Activated T-cell treated with anti-CD3 and anti-CD28 coated beads for 24 hours (primary cell): ENCODE data around the gene MORN4.

Source experiments
- DNase-seq: peaks from one replicate; pipeline ENCODE4 v3.0.0-alpha.2; 2020; ENCODE audit warnings: low read depth

MORN4 gene

DNA sequence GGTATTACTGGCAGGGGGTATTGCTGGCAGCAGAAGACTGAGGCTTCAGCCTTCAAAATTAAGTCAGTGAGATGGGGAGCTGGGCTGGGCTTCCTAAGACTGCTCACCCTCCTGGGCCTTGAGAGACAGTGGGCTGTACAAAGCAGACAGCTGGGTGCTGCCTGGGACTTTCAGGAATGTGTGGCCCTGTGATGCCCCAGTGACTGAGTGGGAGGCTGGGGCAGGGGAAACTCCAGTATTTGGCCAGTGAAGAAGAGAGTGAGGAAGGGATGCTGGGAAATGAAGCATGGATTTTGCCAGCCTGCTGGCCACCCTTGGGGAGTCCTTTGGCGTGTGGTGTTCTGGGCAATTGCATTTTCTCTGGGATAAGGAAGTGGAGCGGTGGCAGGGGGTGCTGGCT, 60.3 kb downstream of the MORN4 start:
- no peak for DNase-seq

- DNase-seq: peak; percentile 20
Observed at GRCh38 chr10:97572214-97572989, 60.9 kb downstream of the MORN4 start, which contains the start of gene ANKRD2. TSS of gene ANKRD2 (plus strand) at chr10:97572779. CDS start at chr10:97572789, 10 bp downstream.

DNA sequence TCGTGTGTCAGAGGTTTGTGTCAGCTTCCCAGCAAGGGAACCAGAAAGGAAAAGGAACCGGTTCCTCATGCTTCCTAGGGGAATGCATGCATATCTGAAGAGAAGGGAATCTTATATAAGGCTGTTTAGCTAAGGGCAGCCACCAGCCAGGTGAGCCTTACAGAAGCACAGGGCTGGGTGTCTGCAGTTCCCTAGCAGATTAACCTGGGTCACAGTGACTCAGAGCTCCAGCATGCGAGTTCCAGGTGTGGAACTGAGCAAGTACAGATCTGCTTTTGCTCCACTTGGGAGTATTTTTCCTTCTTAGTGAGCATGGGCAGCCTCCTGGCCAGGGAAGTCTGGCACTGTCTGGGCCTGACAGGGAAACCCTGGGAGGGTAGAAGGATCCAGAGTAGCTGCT, 61.7 kb downstream of the MORN4 start:
- DNase-seq: no peak

DNA sequence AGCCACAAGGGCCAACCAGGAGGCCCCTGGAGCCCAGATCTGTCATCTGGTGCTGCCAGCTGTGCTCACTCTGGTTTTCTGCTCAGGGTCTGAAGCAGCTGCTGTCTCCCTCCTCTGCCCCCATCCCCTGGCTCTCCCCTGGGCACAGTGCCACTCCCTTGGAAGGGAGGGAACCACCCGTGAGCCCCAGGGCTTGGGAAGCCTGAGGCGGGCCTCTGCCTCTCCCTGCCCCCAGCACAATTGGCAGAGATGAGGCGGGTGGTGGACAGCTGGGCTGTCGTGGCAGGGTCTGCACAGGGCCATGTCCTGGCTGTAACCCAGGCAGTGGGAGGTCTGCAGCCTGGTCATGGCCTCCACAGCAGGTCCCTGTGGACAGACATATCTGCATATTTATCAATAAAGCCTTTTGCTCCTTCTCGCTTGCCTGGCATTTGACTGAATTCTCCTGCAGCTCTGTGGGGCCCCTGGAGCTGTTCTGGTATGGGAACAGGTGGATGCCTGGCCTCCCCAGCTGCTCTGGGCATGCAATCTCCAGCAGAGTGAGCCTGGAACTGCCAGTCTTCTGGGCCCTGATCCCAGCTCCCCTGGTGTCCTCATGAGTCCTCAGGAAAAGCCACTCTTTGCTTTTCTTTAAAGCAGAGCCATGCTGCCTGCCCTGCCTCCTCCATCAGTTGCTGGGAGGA, 62.4 kb downstream of the MORN4 start:
- no peak for DNase-seq

GRCh38 chr10:97570146-97570788, 63.0 kb downstream of the MORN4 start:
- DNase-seq: no peak

DNA sequence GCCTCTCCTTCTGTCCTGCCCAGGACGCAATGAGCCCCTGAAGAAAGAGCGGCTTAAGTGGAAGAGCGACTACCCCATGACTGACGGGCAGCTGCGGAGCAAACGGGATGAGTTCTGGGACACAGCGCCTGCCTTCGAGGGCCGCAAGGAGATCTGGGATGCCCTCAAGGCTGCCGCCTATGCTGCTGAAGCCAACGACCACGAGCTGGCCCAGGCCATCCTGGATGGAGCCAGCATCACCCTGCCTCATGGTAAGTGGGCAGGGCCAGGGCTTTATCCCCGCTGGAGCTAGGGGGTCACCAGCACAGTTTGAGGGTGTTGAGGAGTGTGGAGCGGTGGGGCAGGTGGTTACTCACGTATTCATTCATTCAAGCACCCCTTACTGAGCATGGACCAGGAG, 65.4 kb downstream of the MORN4 start:
- no peak for DNase-seq

DNA sequence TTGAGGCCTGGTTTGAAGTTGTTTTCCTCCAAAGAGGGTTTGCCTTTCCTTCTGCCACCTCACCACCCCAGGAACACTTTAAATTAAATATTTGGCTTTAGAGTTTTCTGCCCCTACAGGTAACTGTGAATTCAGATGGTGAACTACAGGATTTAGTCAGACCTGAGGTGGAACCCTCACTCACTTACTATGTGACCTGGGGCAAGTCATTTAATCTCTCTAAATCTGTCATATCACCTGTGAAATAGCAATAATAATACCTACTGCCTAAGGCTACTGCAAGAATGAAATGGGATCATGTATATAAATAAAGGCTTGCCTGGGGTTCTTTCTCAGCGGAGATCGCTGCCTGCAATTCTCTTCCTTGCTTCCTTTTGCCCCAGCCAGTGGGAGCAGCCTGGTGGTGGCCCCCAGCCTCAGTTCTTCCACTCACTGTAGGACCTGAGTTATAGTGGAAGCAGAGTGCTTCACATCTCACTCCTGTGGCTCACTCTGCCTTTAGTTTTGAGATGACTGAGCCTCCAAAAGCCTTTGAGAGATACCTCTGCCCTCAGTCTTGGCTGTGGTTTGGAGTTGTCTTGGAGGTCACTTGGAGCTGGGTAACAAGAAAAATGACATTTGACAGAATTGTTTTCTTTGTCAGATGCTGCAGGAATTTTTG, 66.8 kb downstream of the MORN4 start:
- DNase-seq: no peak

- DNase-seq: no peak
Observed at GRCh38 chr10:97564776-97565175, 68.5 kb downstream of the MORN4 start.
